Liver (tissue), 9 donors: ENCODE results near the gene CFAP221. TPM values are rescaled to one million over a fixed set of nuclear protein-coding genes. Genes with fewer than 3 reads are reported as not detected.
A peak's percentile ranks its signal among the peaks of the same experiment; 100 is the strongest.

ENCODE experiments used
- DNase-seq: peaks from one replicate; pipeline ENCODE4 v3.0.0-alpha.2; 2017; ENCODE audit warnings: low spot score
- H3K27ac ChIP-seq, 2 donors: one replicate each; pipeline ENCODE4 v1.7.0; 2013; ENCODE audit warnings: inconsistent platforms in 2 of 2, low read length in 2 of 2, control low read depth in 1 of 2, low read depth in 1 of 2, mild to moderate bottlenecking in 1 of 2
- H3K27me3 ChIP-seq, 4 donors: one replicate each; pipeline versions ENCODE4 v1.6.1 to v1.7.0; 2013; ENCODE audit warnings: low read length in 3 of 4, inconsistent platforms in 1 of 4, mild to moderate bottlenecking in 1 of 4, moderate library complexity in 1 of 4; ENCODE audit not compliant: control insufficient read depth in 4 of 4, insufficient read depth in 4 of 4
- H3K36me3 ChIP-seq, 4 donors: one replicate each; pipeline versions ENCODE4 v1.6.1 to v1.7.0; 2013; ENCODE audit warnings: low read length in 3 of 4, mild to moderate bottlenecking in 3 of 4, low read depth in 1 of 4, moderate library complexity in 1 of 4; ENCODE audit not compliant: control insufficient read depth in 4 of 4, insufficient read depth in 3 of 4
- H3K4me1 ChIP-seq, 4 donors: one replicate each; pipeline versions ENCODE4 v1.6.1 to v1.7.0; 2013; ENCODE audit warnings: low read length in 3 of 4, mild to moderate bottlenecking in 3 of 4, moderate library complexity in 1 of 4; ENCODE audit not compliant: control insufficient read depth in 4 of 4, insufficient read depth in 4 of 4
- H3K4me3 ChIP-seq, 3 donors: one replicate each; pipeline versions ENCODE4 v1.6.1 to v1.7.0; 2013; ENCODE audit warnings: low read length in 3 of 3, control low read depth in 1 of 3, low read depth in 1 of 3, mild to moderate bottlenecking in 1 of 3
- H3K9ac ChIP-seq, 2 donors: one replicate each; pipeline ENCODE4 v1.7.0; 2013; ENCODE audit warnings: low read length in 2 of 2, mild to moderate bottlenecking in 2 of 2, moderate library complexity in 2 of 2, control low read depth in 1 of 2, low read depth in 1 of 2
- H3K9me3 ChIP-seq, 4 donors: one replicate each; pipeline versions ENCODE4 v1.6.1 to v1.7.0; 2013; ENCODE audit warnings: low read length in 3 of 4; ENCODE audit not compliant: control insufficient read depth in 4 of 4
- ATF3 ChIP-seq: IDR thresholded peaks from 2 replicates; pipeline ENCODE4 v1.6.1; 2016; ENCODE audit warnings: antibody characterized with exemption
- CTCF ChIP-seq: fragments of 150-350 bp; IDR thresholded peaks from 2 replicates; pipeline ENCODE4 v1.5.1; 2017; ENCODE audit warnings: improper control_type of control experiment, low read depth, low read length; ENCODE audit not compliant: missing input control
- EGR1 ChIP-seq, 2 donors: IDR thresholded peaks; 2 replicates each; pipeline ENCODE4 v1.6.1; 2016 to 2018; ENCODE audit warnings: antibody characterized with exemption in 2 of 2, low read depth in 2 of 2
- FOXA1 ChIP-seq: IDR thresholded peaks from 2 replicates; pipeline ENCODE4 v1.6.1; 2016; ENCODE audit warnings: antibody characterized with exemption
- FOXA2 ChIP-seq: IDR thresholded peaks from 2 replicates; pipeline ENCODE4 v1.6.1; 2016; ENCODE audit warnings: antibody characterized with exemption
- GABPA ChIP-seq, 2 donors: IDR thresholded peaks in 1 of 2; conservative IDR thresholded peaks in 1 of 2; 2 replicates each; pipeline ENCODE4 v1.6.1; 2016; ENCODE audit warnings: antibody characterized with exemption in 2 of 2, mild to moderate bottlenecking in 1 of 2, moderate library complexity in 1 of 2
- HNF4A ChIP-seq, 2 donors: conservative IDR thresholded peaks; 2 replicates each; pipeline ENCODE4 v1.6.1; 2016; ENCODE audit warnings: antibody characterized with exemption in 2 of 2, mild to moderate bottlenecking in 2 of 2
- HNF4G ChIP-seq: IDR thresholded peaks from 2 replicates; pipeline ENCODE4 v1.6.1; 2016; ENCODE audit warnings: antibody characterized with exemption
- JUND ChIP-seq, 2 donors: IDR thresholded peaks; 2 replicates each; pipeline ENCODE4 v1.6.1; 2016; ENCODE audit warnings: antibody characterized with exemption in 2 of 2
- MAX ChIP-seq: IDR thresholded peaks from 2 replicates; pipeline ENCODE4 v1.6.1; 2016; ENCODE audit warnings: antibody characterized with exemption
- NR2F2 ChIP-seq: IDR thresholded peaks from 2 replicates; pipeline ENCODE4 v1.6.1; 2016; ENCODE audit warnings: antibody characterized with exemption
- REST ChIP-seq: IDR thresholded peaks from 2 replicates; pipeline ENCODE4 v1.6.1; 2016; ENCODE audit warnings: antibody characterized with exemption, mild to moderate bottlenecking
- SP1 ChIP-seq: IDR thresholded peaks from 2 replicates; pipeline ENCODE4 v1.6.1; 2018; ENCODE audit warnings: antibody characterized with exemption, mild to moderate bottlenecking
- TAF1 ChIP-seq: conservative IDR thresholded peaks from 2 replicates; pipeline ENCODE4 v1.6.1; 2016; ENCODE audit warnings: antibody characterized with exemption, mild to moderate bottlenecking
- YY1 ChIP-seq: IDR thresholded peaks from 2 replicates; pipeline ENCODE4 v1.6.1; 2016; ENCODE audit warnings: antibody characterized with exemption, mild to moderate bottlenecking
- ZBTB33 ChIP-seq: IDR thresholded peaks from 2 replicates; pipeline ENCODE4 v1.6.1; 2016; ENCODE audit warnings: antibody characterized with exemption
- WGBS: extraction: QIAGEN DNeasy Blood & Tissue Kit; methylation state at CpG from one replicate; pipeline ENCODE4 v1.1.7; 2013; 5-methylcytosine and 5-hydroxymethylcytosine counted together
- polyA plus RNA-seq, 2 donors: library from polyadenylated mRNA; stranded (reverse) in 1 of 2; unstranded in 1 of 2; fragments of 200-250 nt in 1 of 2; fragments of >200 nt in 1 of 2; fragmentation: Nextera tagmentation in 1 of 2; extraction: Ambion mirVana in 1 of 2; gene quantifications; one replicate each; pipeline versions ENCODE4 v1.2.1 to v1.2.3, GENCODE V29; 2013 to 2015
- total RNA-seq, 2 donors: library from RNA; depleted of rRNA; stranded (reverse); fragments of >200 nt; gene quantifications; one replicate each; pipeline ENCODE4 v1.2.3, GENCODE V29; 2014
- donor health status: healthy.
- donor health status: healthy.
- donor health status: healthy.
- donor health status: healthy.
- donor health status: healthy.

Gene CFAP221
- total and polyA plus RNA-seq, 4 donors, result 0.23 to 3.1 (median 1.2) TPM

GRCh38 chr2:119522671-119523070, 21.6 kb upstream of the CFAP221 start:
- no peak overlapping the region for H3K27ac ChIP-seq
- no peaks in the 10 kb centered on the region for H3K36me3 ChIP-seq
- no peak overlapping the region for H3K4me3 ChIP-seq
- H3K9ac ChIP-seq, result no peak overlapping the region
- peaks cover 0 to 17% (median 6%) of the 10 kb centered on the region in 4 donors for H3K27me3 ChIP-seq
- H3K9me3 ChIP-seq, result no peaks in the 10 kb centered on the region
- TF ChIP-seq HNF4G (no peak), ATF3 (no peak), REST (no peak), CTCF (no peak), FOXA2 (no peak), ZBTB33 (no peak), EGR1 (IDR thresholded peaks at IDR 0.05; ENCODE audit: low read depth in 2 of 2) (no peak), GABPA (IDR thresholded peaks at IDR 0.05 in 1 of 2, conservative IDR thresholded peaks at IDR 0.05 in 1 of 2) (no peak)
- DNase-seq, result no peak
- 54% methylated on average over 6 of the region's 6 CpGs for WGBS
- peaks cover 1 to 11% (median 7%) of the 10 kb centered on the region in 4 donors for H3K4me1 ChIP-seq

GRCh38 chr2:119523383-119523951, 20.8 kb upstream of the CFAP221 start:
- TF ChIP-seq YY1, result no peak
- TF ChIP-seq HNF4G, result no peak
- no peak for TF ChIP-seq REST
- TF ChIP-seq NR2F2, result no peak
- TF ChIP-seq HNF4A (conservative IDR thresholded peaks at IDR 0.05), result no peak
- no peak for TF ChIP-seq JUND (IDR thresholded peaks at IDR 0.05)
- no peak for TF ChIP-seq TAF1
- TF ChIP-seq EGR1 (IDR thresholded peaks at IDR 0.05; ENCODE audit: low read depth in 2 of 2), result no peak
- no peak for TF ChIP-seq SP1
- TF ChIP-seq MAX, result no peak
- no peak for TF ChIP-seq GABPA (IDR thresholded peaks at IDR 0.05 in 1 of 2, conservative IDR thresholded peaks at IDR 0.05 in 1 of 2)
- no peak for TF ChIP-seq CTCF
- TF ChIP-seq FOXA1, result no peak
- no peak overlapping the region for H3K9ac ChIP-seq
- 9% methylated on average over 21 of the region's 21 CpGs for WGBS
- DNase-seq, result no peak
- peak overlapping the region in 1 of 3 donors; percentile 30 for H3K4me3 ChIP-seq
- no peaks in the 10 kb centered on the region for H3K9me3 ChIP-seq
- peaks cover 0 to 17% (median 6%) of the 10 kb centered on the region in 4 donors for H3K27me3 ChIP-seq
- no peak overlapping the region for H3K27ac ChIP-seq
- no peaks in the 10 kb centered on the region for H3K36me3 ChIP-seq
- peaks cover 1 to 11% (median 7%) of the 10 kb centered on the region in 4 donors for H3K4me1 ChIP-seq
